Amniotic stem cell (primary cell): ENCODE measurements around the gene ZPBP2.
"Not testable (repeated sequence)": the region's sequence is repeated elsewhere in the genome, so short reads cannot be mapped to it uniquely, and the experiment has no call there.

Source experiments
- DNase-seq: peaks from one replicate; lab custom pipeline; 2025; lab: John Stamatoyannopoulos, UW

The ZPBP2 gene, protein sequence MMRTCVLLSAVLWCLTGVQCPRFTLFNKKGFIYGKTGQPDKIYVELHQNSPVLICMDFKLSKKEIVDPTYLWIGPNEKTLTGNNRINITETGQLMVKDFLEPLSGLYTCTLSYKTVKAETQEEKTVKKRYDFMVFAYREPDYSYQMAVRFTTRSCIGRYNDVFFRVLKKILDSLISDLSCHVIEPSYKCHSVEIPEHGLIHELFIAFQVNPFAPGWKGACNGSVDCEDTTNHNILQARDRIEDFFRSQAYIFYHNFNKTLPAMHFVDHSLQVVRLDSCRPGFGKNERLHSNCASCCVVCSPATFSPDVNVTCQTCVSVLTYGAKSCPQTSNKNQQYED

DNA sequence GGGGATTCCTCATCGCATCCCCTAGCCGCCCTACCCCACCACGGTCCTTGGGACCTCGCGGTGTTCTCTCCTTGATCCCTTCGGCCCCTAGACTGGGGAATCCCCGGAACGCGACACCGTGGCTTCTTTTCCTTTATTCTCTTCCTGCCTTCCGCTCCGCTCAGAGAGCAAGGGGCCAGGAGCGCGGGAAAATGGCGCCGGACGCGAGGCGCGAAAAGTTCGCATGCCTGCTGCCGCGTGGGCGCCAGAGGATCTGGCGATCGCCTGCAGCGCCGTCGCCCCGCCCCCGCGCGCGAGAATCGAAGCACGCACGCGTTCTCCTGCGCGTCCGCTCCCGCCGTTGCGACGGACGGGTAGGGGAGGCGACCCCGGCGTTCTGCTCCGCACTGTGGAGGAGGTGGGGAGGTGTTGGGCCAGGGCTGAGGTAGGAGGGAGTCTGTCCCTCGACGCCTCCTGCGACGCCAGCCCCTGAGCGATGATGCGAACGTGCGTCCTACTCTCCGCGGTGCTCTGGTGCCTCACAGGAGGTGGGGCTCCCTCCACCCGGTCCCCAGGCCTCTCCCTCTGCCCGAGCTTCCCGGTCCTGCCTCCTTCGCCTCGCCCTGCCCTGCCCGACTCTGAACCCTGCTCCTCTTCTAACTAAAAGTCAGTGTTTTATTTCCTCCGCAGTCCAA is at the start of gene ZPBP2:
Gene ZPBP2 (plus strand): TSS at position 323 of the 674 bp plus-strand sequence. CDS start 153 bp downstream, at position 476.
- DNase-seq, result no peak

DNA sequence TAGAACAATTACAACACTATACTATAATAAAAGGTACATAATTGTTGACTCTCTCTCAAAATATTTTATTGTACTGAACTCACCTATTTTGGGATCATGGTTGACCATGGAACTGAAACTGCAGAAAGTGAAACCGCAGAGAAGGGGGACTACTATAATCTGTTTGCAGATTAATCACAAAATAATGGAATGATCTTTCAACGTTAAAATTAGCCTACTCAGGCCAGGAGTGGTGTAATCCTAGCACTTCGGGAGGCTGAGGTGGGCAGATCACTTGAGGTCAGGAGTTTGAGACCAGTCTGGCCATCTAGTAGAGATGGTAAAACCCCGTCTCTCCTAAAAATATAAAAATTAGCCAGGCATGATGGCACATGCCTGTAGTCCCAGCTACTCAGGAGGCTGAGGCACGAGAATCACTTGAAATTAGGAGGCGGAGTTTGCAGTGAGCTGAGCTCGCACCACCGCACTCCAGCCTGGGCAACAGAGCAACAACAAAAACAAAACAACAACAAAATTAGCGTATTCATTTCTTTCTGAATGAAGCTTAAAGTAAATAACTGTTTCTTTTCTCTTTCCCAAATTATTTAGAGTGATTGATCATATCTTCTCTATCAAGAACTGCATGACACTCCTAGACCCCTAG is 49.5 kb upstream of the ZPBP2 start:
- no peak for DNase-seq

DNA sequence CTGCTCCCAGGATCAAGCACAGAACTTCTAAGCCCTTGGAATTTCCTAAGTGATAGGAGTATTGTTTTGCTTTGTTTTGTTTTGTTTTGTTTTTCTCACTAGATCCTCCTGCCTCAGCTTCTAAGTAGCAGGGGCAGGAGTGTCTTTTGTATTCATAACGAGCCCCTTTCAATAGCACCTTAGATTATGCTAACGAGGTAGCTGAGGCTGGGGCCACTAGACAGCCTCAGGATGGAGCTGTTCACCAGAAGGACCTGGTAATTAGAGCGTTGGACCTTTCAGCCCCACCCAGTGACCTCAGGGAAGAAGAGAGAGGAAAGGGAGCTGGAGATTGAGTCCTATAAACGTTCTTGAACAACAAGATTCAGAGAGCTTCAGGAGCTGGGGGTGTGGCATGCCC is 47.5 kb upstream of the ZPBP2 start:
- DNase-seq, result no peak

DNA sequence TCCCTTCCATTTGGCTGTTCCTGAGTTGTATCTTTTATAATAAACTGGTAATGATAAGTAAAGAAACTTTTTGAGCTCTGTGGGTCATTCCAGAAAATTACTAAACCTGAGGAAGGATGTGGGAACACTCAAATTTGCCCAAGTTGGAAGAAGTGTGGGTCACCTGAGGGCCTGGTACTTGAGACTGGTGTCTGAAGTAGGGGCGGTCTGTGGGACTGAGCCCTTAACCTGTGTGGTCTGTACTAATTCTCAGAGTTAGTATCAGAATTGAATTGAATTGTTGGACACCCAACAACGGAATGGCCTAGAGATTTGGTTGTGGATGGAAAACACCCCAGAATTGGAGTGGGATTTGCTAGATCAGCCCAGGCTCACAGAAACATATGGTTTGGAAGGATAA is 47.0 kb upstream of the ZPBP2 start:
- DNase-seq, result no peak

DNA sequence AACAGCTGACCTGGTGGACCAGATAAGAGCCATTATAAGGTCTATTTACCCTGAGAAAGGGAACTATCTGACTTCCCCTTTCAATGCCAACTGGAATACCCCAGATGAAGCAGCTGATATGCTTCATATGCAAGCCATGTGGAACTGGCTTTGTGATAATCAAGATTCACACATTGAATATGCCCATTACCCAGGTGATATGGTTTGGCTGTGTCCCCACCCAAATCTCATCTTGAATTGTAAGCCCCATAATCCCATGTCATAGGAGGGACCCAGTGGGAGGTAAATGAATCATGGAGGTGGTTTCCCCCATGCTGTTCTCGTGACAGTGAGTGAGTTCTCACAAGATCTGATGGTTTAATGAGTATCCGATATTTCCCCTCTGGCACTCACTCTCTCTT is 46.0 kb upstream of the ZPBP2 start:
- no peak for DNase-seq

DNA sequence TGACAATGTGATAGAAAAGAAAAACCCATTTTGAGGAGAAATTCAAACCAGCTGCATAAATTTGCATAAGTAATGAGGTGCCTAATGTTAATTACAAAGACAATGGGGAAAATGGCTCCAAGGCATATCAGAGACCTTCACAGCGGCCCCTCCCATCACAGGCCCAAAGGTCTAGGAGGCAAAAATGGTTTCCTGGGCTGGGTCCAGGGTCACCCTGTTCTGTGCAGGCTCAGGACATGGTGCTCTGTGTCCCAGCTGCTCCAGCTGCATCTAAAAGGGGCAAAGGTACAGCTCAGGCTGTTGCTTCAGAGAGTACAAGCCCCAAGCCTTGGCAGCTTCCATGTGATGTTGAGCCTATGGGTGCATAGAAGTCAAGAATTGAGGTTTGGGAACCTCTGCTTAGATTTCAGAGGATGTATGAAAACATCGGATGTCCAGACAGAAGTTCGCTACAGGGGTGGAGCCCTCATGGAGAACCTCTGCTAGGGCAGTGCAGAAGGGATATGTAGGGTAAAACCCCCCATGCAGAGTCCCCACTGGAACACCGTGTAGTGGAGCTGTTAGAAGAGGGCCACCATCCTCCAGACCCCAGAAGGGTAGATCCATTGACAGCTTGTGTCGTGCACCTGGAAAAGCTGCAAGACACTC is 44.5 kb upstream of the ZPBP2 start:
- no peak for DNase-seq

DNA sequence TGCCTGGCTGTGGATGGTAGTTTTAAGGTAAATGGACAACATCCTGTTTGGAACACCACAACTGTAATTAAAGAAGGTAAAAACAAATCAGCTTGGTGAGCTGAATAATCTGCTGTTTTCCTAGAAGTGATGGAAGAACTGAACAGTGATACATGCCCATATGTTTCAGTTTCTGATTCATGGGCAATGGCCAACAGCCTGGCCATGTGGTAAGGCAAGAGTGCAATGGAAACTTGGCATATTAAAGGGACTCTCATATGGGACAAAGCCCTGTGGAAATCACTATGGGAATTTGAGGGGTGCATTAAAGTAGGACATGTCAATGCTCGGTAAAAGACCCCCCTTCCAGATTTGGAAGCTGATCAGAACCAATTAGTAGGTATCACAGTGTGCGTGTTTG is 41.7 kb upstream of the ZPBP2 start:
- DNase-seq, result no peak

DNA sequence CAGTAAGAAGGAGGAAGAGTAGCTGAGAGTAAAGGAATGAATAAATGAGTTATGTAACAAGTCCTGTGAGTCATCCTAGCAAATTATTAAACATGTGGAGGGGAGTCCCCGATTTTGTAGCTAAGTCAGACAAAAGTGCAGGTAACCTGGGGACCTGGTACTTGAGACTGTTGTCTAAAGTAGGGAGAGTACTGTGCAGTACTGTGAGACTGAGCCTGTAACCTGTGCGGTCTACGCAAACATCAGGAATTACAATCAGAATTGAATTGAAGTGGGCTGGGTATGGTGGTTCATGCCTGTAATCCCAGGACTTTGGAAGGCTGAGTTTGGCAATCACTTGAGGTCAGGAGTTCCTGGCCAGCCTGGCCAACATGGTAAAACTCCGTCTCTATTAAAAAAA is 39.6 kb upstream of the ZPBP2 start:
- DNase-seq, result no peak

DNA sequence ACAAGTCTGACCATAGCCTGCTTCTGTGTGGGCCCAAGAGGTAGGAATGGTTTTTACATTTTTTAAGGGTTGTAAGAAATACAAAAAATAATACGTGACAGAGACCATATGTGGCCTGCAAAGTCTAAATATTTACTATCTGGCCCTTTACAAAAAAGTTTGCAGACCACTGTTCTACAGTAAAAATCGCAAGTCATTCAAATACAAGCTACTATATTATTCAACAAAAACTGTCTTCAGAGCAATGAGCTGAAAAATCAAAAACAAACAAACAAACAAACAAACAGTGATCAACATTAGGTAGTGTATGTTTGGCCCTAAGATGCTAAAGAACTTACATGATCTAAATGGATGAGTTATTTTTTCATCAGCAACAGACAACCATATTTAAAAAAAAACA is 36.4 kb upstream of the ZPBP2 start:
- no peak for DNase-seq

DNA sequence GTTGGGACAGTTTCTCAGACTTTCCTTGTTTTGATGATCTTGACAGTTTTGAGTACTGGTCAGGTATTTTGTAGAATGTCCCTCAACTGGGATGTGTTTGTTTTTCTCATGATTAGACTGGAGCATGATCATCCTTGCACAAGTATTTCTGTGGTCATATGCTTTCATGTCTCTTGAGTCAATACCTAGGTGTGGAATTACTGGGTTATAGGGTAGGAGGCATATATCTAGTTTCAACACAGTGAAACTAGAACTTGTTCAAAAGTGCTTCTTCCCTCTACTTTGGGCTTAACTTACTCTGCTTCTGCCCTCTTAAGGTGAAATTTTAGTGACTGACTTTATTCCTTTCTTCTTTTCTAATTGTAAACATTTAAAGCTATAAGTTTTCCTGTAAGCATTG is 34.0 kb upstream of the ZPBP2 start:
- no peak for DNase-seq

DNA sequence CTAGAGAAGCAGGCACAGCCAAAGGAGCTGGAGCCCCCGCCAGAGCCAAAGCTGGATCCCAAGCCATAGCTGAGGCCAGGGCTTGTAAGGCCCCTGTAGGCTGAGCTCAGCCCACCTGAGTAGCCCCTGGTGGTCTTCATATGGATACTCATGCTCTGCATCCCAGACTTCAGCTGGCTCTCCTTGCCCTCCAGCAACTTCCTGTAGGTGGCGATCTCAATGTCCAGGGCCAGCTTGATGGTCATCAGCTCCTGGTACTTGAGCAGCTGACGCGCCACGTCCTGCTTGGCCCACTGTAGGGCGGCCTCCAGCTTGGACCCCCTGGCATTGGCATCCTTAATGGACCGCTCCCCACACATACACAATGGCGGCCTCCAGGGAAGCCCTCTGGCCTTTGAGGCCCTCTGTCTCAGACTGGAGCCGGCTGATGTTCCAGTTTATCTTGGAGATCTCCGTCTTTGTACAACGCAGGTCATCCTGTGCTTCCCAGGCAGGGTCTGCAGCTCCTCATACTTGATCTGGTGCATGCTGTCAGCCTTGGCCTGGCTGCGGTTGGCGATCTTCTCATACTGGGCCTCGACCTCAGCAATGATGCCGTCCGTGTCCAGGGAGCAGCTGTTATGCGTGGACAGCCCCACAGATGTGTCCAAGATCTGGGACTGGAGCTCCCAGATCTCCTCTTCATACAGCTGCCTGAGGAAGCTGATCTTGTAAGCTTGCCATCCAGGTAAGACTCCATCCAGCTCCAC is 32.8 kb upstream of the ZPBP2 start:
- no peak for DNase-seq

DNA sequence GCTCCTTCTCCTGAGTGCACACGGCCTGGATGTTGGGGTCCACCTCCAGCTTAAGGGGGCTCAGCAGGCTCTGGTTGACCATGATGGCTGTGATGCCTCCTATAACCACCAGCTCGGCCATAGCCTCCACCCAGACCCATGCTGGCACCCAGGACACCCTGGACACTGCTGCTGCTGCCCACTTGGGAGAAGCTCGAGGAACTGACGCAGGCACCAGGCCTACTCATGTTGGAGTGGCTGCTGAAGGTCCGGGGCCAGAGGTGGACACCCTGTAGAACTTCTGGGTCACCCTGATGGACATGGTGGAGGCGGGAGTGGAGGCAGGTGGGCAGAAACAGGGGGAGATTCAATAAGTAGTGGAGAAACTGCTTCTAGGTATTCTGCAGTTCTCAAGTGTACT is 31.9 kb upstream of the ZPBP2 start:
- no peak for DNase-seq

DNA sequence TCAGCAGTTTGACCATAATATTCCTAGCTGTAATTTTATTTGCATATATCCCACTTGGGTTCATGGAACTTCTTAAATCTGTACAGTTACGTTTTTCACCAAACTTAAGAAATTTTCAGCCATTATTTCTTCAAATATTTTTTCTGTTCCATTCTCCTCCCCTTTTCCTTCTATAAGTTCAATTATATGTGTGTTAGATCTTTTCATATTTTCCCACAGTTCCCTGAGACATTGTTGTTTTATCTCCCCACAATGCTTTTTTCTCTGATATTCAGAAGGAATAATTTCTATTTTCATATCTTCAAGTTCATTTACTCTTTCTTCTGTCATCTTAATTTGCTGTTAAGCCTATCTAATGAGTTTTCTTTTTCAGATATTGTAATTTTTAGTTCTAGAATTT is 29.9 kb upstream of the ZPBP2 start:
- no peak for DNase-seq

DNA sequence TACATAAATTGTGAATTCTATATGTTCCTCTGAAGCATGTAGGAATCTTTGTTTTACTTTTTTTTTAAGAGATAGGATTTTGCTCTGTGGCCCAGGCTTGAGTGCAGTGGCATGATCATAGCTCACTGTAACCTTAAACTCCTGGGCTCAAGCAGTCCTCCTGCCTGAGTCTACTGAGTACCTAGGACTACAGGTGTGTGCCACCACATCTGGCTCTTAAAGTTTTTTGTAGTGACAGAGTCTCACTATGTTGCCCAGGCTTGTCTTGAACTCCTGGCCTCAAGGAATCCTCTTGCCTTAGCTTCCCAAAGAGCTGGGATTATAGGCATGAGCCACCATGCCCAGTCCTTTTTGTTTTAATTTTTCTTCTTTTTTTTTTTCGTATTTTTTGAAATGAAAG is 29.2 kb upstream of the ZPBP2 start:
- no peak for DNase-seq

DNA sequence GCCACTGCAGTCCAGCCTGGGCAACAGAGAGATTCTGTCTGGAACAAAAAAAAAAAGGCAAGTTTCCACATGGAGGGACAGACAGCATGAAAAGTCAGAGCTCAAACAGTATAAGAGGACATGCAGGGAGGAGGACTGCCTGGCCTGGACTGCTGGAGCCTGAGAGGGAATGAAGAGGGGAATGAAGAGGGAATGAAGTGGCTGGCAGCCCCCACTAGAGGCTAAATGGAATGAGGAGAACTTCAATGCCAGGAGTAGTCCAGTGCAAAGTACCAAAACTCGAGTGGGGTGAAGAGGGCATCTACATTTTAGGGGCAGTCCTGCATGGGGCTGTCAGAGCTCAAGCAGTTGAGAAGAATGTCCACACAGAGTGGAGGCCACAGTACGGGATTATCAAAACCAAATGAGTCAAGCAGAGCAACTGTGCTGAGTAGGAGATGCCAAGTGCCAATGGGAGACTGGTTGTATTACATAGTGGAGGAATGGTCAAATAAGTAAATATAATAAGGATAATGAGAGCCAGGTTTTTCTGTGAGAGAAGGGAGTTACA is 26.8 kb upstream of the ZPBP2 start:
- DNase-seq, result no peak

DNA sequence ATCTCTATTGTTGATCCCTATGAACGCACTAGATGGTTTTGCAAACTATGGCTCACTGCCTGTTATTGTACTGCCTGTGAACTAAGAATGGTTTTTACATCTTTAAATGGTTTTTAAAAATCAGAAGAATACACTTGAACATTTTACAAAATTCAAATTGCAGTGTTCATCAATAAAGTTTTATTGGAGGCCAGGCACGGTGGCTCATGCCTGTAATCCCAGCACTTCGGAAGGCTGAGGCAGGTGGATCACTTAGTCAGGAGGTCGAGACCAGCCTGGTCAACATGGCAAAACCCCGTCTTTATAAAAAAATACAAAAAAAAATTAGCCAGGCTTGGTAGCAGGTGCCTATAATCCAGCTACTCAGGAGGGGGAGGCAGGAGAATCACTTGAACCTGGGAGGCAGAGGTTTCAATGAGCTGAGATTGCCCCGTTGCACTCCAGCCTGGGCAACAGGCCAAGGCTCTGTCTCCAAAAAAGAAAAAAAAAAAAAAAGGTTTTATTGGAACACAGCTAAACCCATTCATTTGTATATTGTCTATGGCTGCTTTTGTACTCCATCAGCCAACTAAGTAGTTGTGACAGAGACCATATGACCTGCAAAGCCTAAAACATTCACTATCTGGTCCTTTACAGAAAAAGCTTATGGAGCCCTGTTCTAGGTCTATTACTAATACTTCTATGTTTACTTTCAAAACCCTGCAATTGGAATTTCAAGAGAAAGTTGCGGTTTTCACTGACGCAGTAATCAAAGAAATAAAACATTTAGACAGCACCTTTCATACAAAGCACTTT is 22.8 kb upstream of the ZPBP2 start:
- DNase-seq, result no peak

DNA sequence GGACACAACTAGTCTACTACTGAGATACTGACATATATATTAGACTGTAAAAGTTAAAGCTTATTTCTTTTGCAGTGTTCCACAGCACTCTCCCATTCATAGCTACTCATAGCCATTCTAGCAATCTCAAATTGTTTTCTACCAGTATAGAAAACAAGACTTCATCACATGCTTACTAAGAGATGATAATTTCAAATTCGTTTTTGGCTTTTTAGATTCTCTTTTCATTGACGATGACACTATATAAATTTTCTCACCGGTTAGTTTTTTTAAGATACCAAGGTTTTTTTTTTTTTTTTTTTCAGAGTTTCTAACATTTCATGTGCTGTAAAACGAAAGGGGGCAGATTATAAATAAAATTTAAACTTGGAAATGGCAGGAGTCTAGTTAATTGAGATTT is 21.8 kb upstream of the ZPBP2 start:
- DNase-seq, result no peak

DNA sequence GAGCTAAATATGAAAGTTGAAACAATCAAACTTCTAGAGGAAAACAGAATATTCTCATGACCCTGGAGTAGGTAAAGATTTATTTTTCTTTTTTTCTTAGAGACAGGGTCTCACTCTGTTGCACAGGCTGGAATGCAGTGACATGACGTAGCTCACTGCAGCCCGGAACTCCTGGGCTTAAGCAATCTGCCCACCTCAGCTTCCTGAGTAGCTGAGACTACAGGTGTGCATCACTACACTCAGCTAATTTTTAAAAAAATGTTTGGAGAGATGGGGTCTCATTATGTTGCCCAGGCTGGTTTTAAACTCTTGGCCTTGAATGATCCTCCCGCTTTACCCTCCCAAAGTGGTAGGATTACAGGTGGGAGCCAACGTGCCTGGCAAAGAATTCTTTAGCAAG is 19.4 kb upstream of the ZPBP2 start:
- no peak for DNase-seq

DNA sequence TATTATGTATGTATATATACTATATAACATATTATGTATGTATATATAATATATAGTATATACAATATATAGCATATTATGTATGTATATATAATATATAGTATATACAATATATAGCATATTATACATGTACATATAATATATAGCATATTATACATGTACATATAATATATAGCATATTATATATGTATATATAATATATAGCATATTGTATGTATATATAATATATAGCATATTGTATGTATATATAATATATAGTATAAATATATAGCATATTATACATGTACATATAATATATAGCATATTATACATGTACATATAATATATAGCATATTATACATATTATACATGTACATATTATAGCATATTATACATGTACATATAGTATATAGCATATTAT is 17.8 kb upstream of the ZPBP2 start:
- DNase-seq, result not testable (repeated sequence)

DNA sequence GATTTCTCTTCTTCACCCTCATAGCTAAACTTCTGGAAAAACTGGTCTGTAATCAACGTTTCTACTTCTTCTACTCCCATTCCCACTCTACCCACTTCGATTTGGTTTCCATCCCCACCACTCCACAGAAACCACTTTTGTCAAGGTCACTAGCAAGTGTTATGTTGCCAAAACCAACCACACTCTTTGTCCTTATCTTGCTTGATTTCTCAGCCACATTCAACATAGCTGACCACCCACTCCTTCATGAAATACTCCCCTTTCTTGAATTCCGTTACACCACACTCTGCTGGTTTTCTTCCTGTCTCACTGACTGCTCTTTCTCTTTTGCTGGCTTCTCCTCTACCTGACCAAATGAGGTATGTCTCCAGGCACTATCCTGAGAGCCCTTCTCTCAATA is 15.8 kb upstream of the ZPBP2 start:
- DNase-seq, result no peak

DNA sequence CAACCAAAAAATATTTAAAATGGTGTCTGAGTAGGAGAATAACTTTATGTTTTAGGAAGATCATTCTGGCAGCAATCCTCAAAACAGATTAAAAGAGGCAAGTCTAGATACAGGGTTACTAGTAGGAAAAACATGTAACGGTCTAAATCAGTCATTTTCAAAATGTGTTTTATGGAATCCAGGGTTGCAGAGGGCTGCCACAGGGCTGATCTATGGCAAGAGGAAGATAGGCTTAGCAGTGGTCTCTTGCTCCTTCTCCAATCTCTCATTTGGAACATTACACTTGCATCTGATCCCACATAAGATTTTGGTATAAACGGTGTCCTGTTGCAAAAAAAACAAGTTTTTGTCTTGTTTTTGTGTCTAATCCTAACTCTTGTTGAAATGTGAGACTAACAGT is 13.1 kb upstream of the ZPBP2 start:
- no peak for DNase-seq
